ENCODE data around the gene ZIM2. TPM values are rescaled to one million over a fixed set of nuclear protein-coding genes. Genes with fewer than 3 reads are reported as not detected.
"Not testable (repeated sequence)": the region's sequence is repeated elsewhere in the genome, so short reads cannot be mapped to it uniquely, and the experiment has no call there.

ZIM2 gene
- total and polyA plus RNA-seq, 8 donors, result 0.08 to 0.52 (median 0.12) TPM; not detected in 3

GRCh38 chr19:56858026-56858425 is 17.5 kb upstream of the ZIM2 start:
- Histone ChIP-seq H3K27ac (no peak overlapping the region), H3K9me3 (no peaks in the 10 kb centered on the region), H3K4me3 (no peak overlapping the region), H3K27me3 (peaks cover 0 to 6% (median 4%) of the 10 kb centered on the region in 4 donors), H3K4me1 (no peaks in the 10 kb centered on the region), H3K36me3 (no peaks in the 10 kb centered on the region)
- 66 to 77% methylated on average over 4 of the region's 4 CpGs for WGBS, 2 donors
- no peak for FAIRE-seq
- DNase-seq, result no peak
- intact Hi-C loops (cut with DNase I), result no loop called here
- no peak for TF ChIP-seq CTCF (IDR thresholded peaks at IDR 0.05)
- no peak for ATAC-seq

- no peak for TF ChIP-seq CTCF (IDR thresholded peaks at IDR 0.05)
- FAIRE-seq (no peak), ATAC-seq (no peak), DNase-seq (no peak)
- intact Hi-C loops (cut with DNase I), result no loop called here
- WGBS, 2 donors, result 62 to 76% methylated on average over 3 of the region's 3 CpGs
- H3K27ac ChIP-seq, result no peak overlapping the region
- no peak overlapping the region for H3K4me3 ChIP-seq
- H3K9me3 ChIP-seq, result no peaks in the 10 kb centered on the region
- H3K36me3 ChIP-seq, result no peaks in the 10 kb centered on the region
- H3K4me1 ChIP-seq, result no peaks in the 10 kb centered on the region
- peaks cover 0 to 6% (median 4%) of the 10 kb centered on the region in 4 donors for H3K27me3 ChIP-seq
Observed at GRCh38 chr19:56856822-56857221, 16.3 kb upstream of the ZIM2 start.

DNA sequence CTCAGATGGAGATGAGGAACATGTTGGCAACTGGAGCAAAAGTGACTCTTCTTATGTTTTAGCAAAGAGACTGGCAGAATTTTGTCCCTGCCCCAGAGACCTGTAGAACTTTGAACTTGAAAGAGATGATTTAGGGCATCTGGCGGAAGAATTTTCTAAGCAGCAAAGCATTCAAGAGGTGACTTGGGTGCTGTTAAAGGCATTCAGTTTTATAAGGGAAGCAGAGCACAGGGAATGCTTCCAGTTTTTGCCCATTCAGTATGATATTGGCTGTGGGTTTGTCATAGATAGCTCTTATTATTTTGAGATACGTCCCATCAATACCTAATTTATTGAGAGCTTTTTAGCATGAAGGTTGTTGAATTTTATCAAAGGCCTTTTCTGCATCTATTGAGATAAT is 11.8 kb upstream of the ZIM2 start:
- H3K9me3 ChIP-seq; DNase-seq; FAIRE-seq; ATAC-seq; H3K36me3 ChIP-seq; H3K27ac ChIP-seq; H3K27me3 ChIP-seq; H3K4me1 ChIP-seq; intact Hi-C loops (cut with DNase I); H3K4me3 ChIP-seq: not testable (repeated sequence)
- 76 to 95% methylated on average over 2 of the region's 2 CpGs for WGBS, 2 donors

DNA sequence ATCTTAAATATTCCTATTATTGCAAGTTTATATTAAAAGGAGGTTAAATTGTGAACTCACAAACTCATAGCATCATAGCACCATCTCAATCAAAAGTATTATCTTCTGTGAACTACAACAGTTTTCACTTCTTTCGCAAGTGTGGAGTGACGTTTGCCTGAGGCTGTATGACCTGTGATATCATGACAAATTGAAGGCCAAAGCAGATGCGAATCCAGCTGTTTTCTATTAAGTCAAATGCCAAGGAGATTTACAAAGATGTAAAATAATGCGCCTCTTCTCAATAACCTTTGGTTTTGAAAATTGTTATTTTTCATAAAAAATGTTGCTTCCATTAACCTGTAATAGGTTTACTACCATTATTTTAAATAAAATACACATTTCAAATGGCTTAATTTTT is 7.6 kb upstream of the ZIM2 start:
- Histone ChIP-seq H3K9me3 (no peaks in the 10 kb centered on the region), H3K27me3 (peaks cover 0 to 3% (median 0%) of the 10 kb centered on the region in 4 donors), H3K4me3 (no peak overlapping the region), H3K27ac (no peak overlapping the region), H3K4me1 (no peaks in the 10 kb centered on the region), H3K36me3 (no peaks in the 10 kb centered on the region)
- 65 to 68% methylated on average over 4 of the region's 4 CpGs for WGBS, 2 donors
- no peak for TF ChIP-seq CTCF (IDR thresholded peaks at IDR 0.05)
- intact Hi-C loops (cut with DNase I), result no loop called here
- DNase-seq, result no peak
- ATAC-seq, result no peak
- FAIRE-seq, result no peak

- WGBS, 2 donors, result 65 to 69% methylated on average over 1 of the region's 1 CpG
- Histone ChIP-seq H3K4me3 (no peak overlapping the region), H3K4me1 (no peaks in the 10 kb centered on the region), H3K27ac (no peak overlapping the region), H3K9me3 (no peaks in the 10 kb centered on the region), H3K27me3 (no peaks in the 10 kb centered on the region), H3K36me3 (no peaks in the 10 kb centered on the region)
- no peak for TF ChIP-seq CTCF (IDR thresholded peaks at IDR 0.05)
- no peak for FAIRE-seq
- ATAC-seq, result no peak
- intact Hi-C loops (cut with DNase I), result no loop called here
- DNase-seq, result no peak
Observed at GRCh38 chr19:56842412-56842811, 1.9 kb upstream of the ZIM2 start.

GRCh38 chr19:56841193-56841543 is 642 bp upstream of the ZIM2 start:
- Histone ChIP-seq H3K9me3 (no peaks in the 10 kb centered on the region), H3K4me3 (no peak overlapping the region), H3K36me3 (no peaks in the 10 kb centered on the region), H3K27ac (no peak overlapping the region), H3K27me3 (no peaks in the 10 kb centered on the region), H3K4me1 (no peaks in the 10 kb centered on the region)
- ATAC-seq, result no peak
- FAIRE-seq, result no peak
- no peak for DNase-seq
- 29 to 35% methylated on average over 12 of the region's 12 CpGs for WGBS, 2 donors
- intact Hi-C loops (cut with DNase I), result no loop called here
- no peak for TF ChIP-seq CTCF (IDR thresholded peaks at IDR 0.05)

Measured in pancreas (tissue), 10 donors.